Measurements from ENCODE around the gene MBNL2.
"Not testable (repeated sequence)": the region's sequence is repeated elsewhere in the genome, so short reads cannot be mapped to it uniquely, and the experiment has no call there.

MBNL2 gene

DNA sequence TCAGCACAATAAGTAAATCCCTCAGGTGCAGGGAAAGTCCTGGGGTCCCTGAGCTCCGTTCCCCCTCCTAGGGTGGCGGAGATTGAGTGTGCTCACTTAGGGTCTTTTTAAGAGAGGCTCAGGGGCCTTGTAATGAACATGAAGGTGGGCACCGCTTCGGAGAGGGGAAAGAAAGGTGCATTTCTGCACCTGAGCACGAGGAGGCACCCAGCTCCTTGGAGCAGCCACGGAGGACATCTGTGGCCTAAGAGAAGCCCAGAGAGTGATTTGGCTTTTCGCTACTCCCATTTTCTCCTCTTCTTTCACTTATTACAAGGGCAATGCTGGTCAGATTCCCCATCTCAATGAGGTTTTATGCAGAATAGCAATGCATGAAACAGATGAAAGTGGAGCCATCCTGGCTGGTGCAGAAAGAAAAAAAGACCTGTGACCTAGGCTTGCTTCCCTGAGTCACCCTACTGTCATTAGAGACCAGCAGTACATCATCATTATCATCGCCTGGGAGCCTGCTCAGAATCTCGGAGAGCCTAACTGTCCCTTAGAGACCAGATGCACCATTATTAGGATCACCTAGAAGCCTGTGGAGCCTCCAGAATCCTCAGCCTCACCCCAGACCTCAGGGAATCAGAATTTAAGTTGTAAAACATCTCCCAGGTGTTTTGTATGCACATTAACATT lies 125.3 kb downstream of the MBNL2 start:
- no peak for DNase-seq
- intact Hi-C loops (cut with DNase I) = no loop called here

DNA sequence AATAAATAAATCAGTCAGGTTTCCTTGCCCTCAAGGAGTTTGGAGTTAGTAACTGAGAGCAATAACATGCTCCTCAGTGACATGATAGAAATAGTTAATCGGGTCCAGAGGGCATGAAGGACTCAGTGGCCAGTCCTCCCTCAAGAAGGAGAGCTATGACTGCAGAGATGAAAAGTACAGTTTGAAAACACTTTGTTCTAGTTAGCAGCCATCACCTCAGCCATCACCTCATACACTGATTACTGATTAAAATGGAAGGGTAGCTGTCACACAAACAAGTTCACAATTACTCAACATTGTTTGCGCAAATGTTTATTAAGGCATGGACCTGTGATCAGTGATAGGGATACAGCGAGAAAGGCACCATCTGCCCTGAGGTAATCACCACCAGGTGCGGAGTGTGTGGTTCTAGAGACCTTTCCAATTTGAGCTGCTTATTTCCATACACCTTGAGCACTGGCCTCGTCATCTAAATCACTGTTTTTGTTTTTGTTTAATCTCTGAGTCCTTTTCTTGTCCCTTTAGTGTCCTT lies 126.5 kb downstream of the MBNL2 start:
- intact Hi-C loops (cut with DNase I) = no loop called here

DNA sequence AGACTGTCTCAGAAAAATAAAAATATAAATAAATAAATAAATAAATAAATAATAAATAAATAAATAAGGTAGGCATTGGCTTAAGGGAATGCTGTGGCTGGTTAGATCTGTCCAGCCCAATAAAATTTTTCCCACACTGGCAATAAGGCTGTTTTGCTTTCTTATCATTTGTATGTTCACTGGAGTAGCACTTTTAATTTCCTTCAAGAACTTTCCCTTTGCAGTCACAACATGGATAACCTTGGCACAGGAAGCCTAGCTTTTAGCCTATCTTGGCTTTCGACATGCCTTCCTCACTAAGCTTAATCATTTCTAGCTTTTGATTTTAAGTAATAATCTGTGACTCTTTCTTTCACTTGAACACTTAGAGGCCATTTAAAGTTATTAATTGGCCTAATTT lies 129.9 kb downstream of the MBNL2 start:
- DNase-seq; intact Hi-C loops (cut with DNase I): not testable (repeated sequence)

More for the DNA sequence above, 126.5 kb downstream of the MBNL2 start:
- DNase-seq = no peak

DNA sequence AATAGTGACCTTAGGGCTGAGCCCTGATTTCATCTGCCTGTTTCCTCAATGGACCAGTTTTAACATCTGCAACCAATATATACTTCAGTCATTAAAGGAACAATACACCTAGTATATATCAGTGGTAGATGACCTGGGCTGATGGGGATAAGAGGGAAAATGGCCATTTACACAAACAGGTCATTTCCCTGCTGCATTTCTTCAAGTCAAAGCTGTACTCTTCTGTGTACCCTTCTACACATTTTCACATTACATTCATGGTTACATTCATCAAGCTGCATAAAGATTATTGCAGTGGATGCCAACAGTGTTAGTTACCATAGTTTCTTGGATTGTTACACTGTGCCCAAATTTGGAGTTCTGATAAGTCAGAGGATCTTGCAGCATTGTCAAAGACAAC lies 130.7 kb downstream of the MBNL2 start:
- intact Hi-C loops (cut with DNase I) = no loop called here

DNA sequence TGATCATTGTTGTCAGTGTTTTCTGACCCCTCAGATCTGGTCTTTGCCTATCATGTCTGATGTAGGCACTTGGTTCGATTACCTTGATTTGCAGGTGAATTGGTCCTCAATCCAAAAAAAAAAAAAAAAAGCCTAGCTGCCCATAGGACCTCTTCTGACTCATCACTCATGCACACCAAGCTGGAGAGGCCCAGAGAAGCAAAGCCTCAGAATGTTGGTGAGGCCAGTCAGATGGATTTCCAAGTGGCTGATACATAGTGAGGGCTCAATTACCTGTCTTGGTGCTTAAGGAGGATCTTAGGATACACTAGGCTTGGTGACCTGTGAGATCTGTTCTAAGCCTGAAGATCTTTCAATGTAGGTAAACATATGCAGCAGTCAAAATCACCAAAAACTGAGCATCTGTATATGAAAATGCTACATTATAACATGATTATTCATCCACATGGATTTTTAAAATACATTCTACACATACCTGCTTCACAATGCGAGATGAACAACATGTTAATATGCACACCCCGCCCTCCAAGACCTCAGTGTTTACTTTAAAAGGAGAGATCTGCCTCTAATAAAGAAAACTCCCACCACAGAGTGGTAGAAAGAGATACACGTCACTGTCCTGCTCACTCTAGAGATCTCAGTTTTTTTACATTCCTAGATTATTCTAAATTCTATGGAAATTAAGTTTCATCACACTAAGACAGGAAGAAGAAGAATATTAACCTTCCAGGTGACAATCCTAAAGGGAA lies 132.0 kb downstream of the MBNL2 start:
- intact Hi-C loops (cut with DNase I) = no loop called here
- DNase-seq = no peak

More for the DNA sequence above, 130.7 kb downstream of the MBNL2 start:
- no peak for DNase-seq

DNA sequence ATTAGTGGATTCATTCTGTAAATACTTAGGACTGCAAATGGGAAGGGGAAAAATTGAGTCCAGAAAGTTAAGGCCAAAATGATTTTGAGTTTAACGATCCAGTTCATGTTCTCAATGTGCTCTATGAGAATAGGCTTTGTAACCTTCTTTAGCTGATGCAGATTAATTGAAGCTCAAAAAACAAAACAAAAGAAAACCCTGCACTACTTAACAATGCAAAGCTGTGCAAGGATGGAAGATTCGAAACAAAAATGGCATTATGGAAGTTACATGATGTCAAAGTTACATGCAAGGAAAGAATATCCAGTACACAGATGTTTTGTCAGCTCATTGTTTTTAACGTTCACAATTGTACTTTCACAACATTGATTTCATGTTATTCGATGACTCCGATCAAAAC lies 132.7 kb downstream of the MBNL2 start:
- intact Hi-C loops (cut with DNase I) = no loop called here

DNA sequence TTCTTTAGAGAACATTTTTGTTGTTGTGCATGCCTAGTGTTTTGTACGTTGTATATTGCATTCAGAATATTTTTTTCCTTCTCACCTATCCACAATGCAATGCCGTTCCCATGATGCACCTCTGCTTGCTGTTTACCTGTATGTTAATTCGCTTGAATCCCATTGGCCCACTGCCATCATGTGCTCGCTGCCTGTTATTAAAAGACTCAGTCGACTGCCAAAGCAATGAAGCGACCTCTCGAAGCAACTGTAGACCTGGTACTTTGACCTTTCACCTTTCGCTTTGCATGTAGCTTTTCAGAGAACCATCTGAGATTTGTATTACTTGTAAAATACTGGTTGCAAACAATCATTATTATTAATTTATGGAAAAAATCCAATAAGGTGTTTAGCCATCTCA lies 134.5 kb downstream of the MBNL2 start:
- intact Hi-C loops (cut with DNase I) = no loop called here
- no peak for DNase-seq

More for the DNA sequence above, 132.7 kb downstream of the MBNL2 start:
- no peak for DNase-seq

DNA sequence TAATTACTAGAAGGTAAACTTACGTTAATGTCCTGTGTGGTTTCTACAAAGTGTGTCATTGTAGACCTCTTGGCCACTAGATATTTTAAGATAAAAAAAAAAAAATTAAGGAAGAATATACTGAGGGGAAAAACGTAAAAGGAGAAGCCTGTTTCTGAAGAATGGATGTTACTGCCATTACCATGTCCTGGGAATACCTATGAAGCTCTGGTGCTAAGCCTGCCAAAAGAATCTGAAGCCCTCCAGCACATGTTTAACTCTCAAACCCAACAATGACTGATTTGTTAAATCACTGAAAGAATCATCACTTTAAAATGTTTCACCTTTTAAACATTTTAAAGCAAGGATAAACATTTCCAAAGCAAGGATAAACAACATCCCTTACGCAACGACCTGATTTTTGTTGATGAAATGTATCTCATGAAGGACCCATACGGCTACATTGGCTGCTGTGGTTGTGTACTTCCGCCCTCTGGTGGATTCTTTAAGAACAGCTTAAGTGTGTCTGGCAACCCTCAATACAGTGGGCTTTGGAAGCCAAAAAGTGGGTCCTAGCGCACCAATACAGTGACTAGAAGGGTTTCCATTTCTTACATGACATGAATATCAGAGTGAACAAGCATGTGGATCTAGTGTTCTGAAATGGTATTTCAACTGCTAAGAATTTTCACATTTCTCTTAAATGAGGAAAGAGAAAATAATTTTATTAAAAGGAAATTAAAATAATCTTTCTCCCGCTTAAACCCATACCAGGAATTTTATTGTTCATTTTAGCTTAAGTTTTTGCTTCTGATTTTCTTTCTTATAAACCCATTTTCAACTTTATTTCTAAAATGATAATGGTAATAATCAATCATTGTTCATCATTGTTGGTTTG lies 137.3 kb downstream of the MBNL2 start:
- intact Hi-C loops (cut with DNase I) = loop anchor here (5.0 kb wide), 1 partner anchor 247 kb away; no protein-coding TSS in a partner anchor
- peak in 34 of 42 donors; percentile 30 to 86 (median 62) for DNase-seq

DNA sequence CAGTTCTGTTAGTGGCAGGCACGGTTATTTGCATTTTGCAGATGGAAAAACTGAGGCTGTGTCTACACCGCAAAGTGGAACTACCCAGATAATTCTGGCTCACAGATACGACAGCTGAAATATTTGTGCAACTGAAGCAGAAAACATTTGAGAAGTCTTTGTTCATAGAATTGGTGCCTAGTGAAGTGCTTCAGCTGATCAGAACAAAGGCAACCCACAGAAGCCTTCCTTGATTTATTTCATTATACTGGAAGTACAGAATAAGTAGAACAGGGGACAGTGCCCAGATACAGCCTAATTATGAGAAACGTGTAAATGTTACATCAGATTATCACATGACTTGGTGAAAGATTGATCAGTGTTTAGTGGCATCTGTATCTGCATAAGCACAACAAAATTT lies 138.5 kb downstream of the MBNL2 start:
- DNase-seq = no peak
- intact Hi-C loops (cut with DNase I) = loop anchor here (5.0 kb wide), 1 partner anchor 248 kb away; no protein-coding TSS in a partner anchor

DNA sequence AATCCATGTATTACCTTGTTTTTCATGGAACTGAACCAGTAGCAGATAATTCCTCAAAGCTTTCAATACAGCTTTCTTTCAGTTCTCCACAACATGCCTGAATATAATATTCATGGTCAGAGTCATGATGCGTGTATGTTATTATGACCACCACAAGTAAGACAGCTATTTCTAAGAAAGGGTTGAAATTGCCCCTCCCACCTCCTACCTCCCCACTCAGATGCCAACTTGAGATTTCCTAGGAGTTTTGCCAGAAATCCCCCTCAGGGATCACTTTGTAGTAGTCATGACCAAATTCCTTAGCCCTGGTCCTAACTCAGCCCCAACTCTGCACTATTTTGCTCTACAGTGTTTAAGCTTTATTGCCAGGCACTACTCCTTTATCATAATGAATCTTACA lies 141.9 kb downstream of the MBNL2 start:
- intact Hi-C loops (cut with DNase I) = loop anchor here (5.0 kb wide), 1 partner anchor 252 kb away; no protein-coding TSS in a partner anchor

DNA sequence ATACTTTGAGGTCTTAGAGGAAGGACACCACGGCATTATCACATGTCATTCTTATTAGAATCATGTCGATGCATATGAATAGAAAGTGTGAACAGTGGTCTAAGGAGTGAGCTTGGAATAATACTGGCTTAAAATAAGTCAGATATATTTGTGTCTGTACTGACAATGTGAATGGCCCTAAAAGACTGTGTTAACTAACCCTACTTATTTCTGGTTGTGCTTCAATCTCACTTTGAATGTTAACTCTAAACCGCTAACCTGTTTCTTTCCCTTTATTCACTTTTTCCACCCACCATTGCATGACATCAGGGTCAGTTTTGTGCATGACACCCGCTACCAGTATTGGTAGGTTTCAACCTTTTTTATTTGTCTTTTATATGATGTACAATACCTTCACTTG lies 142.7 kb downstream of the MBNL2 start:
- DNase-seq = no peak
- intact Hi-C loops (cut with DNase I) = loop anchor here (5.0 kb wide), 2 partner anchors 67 to 253 kb away; partner anchors contain the start of gene RAP2A

More for the DNA sequence above, 141.9 kb downstream of the MBNL2 start:
- no peak for DNase-seq

DNA sequence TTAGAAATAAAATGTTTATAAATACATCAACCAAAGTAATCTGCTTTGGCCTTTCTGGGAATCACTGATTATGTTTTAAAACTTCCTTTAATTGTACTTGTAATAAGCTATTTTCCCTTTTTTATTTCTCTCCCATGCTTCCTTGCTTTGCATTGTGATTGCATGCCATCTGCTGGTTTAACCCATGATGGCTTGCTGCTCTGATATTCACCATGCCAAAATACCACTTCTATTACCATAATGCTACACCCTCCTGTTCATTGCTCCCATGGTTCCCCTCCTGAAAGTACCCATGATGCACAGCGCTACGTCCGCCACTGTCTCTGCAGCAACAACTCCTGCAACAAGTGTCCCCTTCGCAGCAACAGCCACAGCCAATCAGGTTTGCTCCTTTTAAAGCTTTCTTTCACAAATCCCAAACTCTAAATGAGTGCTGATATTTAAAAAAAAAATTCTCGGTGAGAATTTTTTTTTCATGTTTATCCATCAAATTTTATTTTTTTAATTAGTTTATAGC lies 144.1 kb downstream of the MBNL2 start:
- no peak for DNase-seq
- intact Hi-C loops (cut with DNase I) = loop anchor here (5.0 kb wide), 1 partner anchor 66 kb away; the partner anchor contains the start of gene RAP2A

DNA sequence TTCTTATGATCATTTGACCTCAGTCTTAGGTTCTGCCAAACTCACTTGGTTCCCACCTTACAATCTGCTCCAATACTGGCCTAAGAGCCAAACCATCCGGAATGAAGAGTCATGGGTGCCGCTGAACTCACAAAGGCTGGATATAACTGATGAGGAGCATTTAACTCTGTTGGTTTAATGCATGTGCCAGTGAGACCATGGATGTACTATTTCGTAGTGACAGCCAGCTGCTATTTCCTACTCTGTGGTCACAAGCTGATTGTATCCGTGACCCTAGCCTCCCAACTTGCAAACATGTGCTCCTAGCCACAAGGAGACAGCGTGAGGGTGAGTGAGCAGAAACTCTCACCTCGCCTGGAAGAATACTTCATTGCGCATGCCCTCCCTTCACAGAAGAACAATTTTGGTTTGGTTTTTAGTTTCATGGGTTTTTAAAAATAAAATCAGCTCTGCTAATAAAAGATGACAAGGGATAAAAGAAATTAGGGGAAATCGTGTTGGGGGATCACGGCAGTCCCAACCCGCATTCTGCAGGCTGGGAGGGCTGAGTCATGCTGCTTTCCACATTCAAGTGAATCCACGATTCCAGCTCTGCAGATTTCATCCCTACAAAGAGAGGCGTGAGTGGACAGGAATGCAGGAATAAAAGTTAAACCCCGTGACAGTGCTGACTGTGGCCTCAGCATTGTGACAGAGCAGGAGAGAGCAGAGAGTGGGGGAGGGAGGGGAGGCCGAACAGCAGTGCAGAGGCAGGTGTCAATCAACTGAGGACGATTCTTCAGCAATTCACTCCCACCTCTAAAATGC lies 145.1 kb downstream of the MBNL2 start:
- intact Hi-C loops (cut with DNase I) = loop anchor here (5.0 kb wide), 1 partner anchor 65 kb away; the partner anchor contains the start of gene RAP2A
- peak in 24 of 42 donors; percentile 16 to 75 (median 41) for DNase-seq

DNA sequence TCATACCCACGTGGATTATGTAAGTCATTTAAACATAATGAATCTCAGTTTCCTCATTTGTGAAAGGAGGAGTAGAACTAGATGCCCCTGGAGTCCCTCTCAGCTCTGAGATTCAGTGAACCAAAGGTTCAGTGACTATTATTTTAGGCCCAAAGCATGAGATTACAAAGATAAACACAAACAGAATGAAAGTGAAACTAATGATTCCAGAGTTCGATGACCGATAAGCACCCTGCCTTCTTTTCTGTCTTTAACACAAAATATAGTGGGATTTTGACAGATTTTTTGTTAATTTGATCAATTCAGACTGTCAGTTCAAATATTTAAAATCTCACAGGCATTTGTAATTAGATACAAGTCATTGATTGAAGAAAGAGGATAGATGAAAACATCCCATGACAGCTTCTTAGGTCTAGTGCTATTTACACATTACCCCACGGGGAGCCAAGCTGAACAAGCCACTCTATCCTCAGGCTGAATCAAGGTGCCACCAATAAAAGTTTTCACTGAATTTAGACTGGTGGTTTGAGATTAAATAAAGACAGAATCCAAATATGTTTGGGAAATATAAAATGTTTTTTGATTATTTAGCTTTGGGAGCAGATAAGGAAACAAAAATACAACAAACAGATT lies 147.2 kb downstream of the MBNL2 start:
- no peak for DNase-seq
- intact Hi-C loops (cut with DNase I) = loop anchor here (5.0 kb wide), 1 partner anchor 63 kb away; the partner anchor contains the start of gene RAP2A

DNA sequence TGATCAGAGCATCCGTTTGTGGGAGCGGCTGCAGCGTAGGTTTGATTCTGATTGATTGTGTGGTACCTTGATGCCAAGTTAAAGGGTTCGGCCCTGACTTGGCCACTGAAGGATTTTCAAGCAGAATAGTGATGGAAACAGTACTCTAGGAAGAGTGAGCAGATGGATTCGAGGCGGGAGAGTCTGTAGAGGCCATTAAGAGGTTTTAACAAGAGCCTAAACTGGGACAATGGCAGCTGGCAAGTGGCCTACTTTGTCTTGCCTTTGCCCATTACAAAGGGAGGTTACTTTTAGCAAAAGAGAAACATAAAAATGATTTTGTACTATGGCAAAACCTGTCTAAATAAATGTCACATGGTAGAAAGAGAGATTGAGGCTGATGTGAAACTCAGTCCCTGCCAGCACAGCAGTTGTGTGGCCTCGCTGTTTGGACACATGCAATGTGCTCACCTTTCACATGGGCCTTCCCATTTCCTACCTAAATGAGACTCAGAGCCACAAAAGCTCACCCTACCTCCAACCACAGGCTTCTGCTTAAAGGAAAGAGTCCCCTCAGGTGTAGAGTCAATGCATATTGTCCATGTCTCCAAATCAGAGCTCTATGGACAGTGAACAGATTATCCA lies 149.5 kb downstream of the MBNL2 start:
- intact Hi-C loops (cut with DNase I) = no loop called here
- no peak for DNase-seq

DNA sequence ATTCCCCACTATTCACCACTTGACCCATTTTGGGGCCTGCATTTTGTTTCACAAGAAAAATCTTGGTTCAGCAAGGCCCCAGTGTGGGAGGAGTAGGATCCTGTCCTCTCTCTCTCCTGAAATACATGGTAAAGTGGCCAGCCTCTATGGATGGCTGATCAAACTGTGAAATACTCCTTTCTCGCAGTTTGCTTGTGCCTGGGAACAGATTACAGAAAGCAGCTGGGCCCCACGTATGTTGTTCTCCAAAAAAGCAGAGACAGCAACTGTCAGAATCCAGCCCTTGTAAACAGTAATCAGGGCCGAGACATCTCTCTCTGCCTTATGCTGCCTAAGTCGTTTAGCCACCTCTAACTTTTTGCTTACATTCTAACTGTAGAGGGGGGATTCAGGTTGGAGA lies 150.8 kb downstream of the MBNL2 start:
- no peak for DNase-seq
- intact Hi-C loops (cut with DNase I) = no loop called here

DNA sequence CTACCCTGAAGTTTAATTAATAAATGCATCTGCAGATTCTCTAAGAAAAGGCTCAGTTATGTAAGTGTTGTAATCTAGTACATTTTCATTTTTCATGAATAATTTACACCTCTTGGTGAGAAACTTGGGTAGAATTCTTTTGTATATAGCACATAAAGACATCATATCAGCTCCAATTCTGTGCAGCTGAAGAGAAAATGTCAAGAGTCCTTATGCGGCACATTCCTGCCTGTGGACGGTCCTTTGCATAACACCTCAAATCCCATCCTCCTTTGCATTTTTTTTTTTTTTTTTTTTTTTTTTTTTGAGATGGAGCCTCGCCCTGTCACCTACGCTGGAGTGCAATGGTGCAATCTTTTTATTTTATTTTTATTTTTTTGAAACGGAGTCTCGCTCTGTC lies 151.7 kb downstream of the MBNL2 start:
- intact Hi-C loops (cut with DNase I) = no loop called here
- no peak for DNase-seq

All from head of caudate nucleus (tissue), 42 donors.